Activated T-cell treated with anti-CD3 and anti-CD28 coated beads for 1 hour (primary cell): ENCODE results near the gene SFXN1.

Experiments
- DNase-seq: peaks from one replicate; pipeline ENCODE4 v3.0.0-alpha.2; 2020; ENCODE audit warnings: low read depth

Gene SFXN1

GRCh38 chr5:175466700-175467318 lies 11.6 kb upstream of the SFXN1 start:
- no peak for DNase-seq

GRCh38 chr5:175467983-175468690 lies 10.2 kb upstream of the SFXN1 start:
- no peak for DNase-seq

- no peak for DNase-seq
These were observed 9.5 kb upstream of the SFXN1 start for GRCh38 chr5:175468892-175469291.

GRCh38 chr5:175469916-175470315 lies 8.4 kb upstream of the SFXN1 start:
- DNase-seq: no peak

- DNase-seq: no peak
These were observed 7.6 kb upstream of the SFXN1 start for GRCh38 chr5:175470781-175471180.

- no peak for DNase-seq
These were observed 7.2 kb upstream of the SFXN1 start for GRCh38 chr5:175471196-175471595.

- no peak for DNase-seq
These were observed 6.7 kb upstream of the SFXN1 start for GRCh38 chr5:175471628-175472027.

GRCh38 chr5:175472378-175472777 lies 6.0 kb upstream of the SFXN1 start:
- DNase-seq: no peak

- no peak for DNase-seq
These were observed 3.1 kb upstream of the SFXN1 start for GRCh38 chr5:175475248-175475647.

GRCh38 chr5:175477440-175477839 lies 920 bp upstream of the SFXN1 start:
- DNase-seq: no peak

- DNase-seq: no peak
These were observed 364 bp upstream of the SFXN1 start for GRCh38 chr5:175478008-175478383.

GRCh38 chr5:175479125-175479881 lies 943 bp downstream of the SFXN1 start:
- no peak for DNase-seq

GRCh38 chr5:175483337-175483736 lies 5.0 kb downstream of the SFXN1 start:
- DNase-seq: no peak

GRCh38 chr5:175484322-175484721 lies 6.0 kb downstream of the SFXN1 start:
- DNase-seq: no peak

GRCh38 chr5:175484829-175485228 lies 6.5 kb downstream of the SFXN1 start:
- no peak for DNase-seq

- DNase-seq: no peak
These were observed 7.3 kb downstream of the SFXN1 start for GRCh38 chr5:175485631-175486030.

- DNase-seq: no peak
These were observed 9.3 kb downstream of the SFXN1 start for GRCh38 chr5:175487514-175488222.

- DNase-seq: no peak
These were observed 11.5 kb downstream of the SFXN1 start for GRCh38 chr5:175489693-175490443.

GRCh38 chr5:175491223-175491622 lies 12.9 kb downstream of the SFXN1 start:
- no peak for DNase-seq

GRCh38 chr5:175493260-175493659 lies 14.9 kb downstream of the SFXN1 start:
- no peak for DNase-seq

- no peak for DNase-seq
These were observed 15.4 kb downstream of the SFXN1 start for GRCh38 chr5:175493726-175494125.
